Measurements from ENCODE around the gene AZI2. TPM values are rescaled to one million over a fixed set of nuclear protein-coding genes. Genes with fewer than 3 reads are reported as not detected.

The AZI2 gene
- total RNA-seq, 1 experiment from 2014 or later: 31.3 TPM

DNA sequence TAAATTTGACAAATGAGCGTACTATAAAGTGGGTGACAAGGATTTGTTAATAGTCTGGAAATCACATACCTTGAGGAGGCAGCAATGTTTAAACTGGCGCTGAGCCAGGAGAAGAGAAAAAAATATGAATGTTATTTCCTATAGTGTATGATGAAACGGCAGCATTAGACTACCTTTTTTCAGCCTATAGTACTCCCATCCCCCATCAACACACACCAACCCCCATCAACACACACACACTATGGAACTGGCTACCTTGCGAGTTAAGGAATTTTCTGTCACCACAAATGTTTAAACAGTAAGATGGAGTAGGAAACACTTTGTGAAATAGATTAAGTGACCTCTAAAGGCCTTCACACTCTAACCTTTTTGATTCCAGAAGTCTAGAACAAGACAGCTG lies 46.9 kb downstream of the AZI2 start:
- Mint-ChIP-seq H3K27ac (no peak overlapping the region), H3K4me3 (no peak overlapping the region), H3K27me3 (ENCODE audit: low read depth) (no peaks in the 10 kb centered on the region), H3K9me3 (no peaks in the 10 kb centered on the region), H3K4me1 (peaks cover 11% of the 10 kb centered on the region), H3K36me3 (no peaks in the 10 kb centered on the region)
- DNase-seq (ENCODE audit: low spot score): no peak
- ChIA-PET POLR2A (no interaction called here), CTCF (no interaction called here)
- no peak for ATAC-seq
- no peak for TF ChIP-seq HMGXB4 (CRISPR knock-in tag; IDR thresholded peaks at IDR 0.05)
- TF ChIP-seq GRHL2 (CRISPR knock-in tag; IDR thresholded peaks at IDR 0.05; ENCODE audit: insufficient replicate concordance, severe bottlenecking): no peak
- TF ChIP-seq FOXK1 (CRISPR knock-in tag; IDR thresholded peaks at IDR 0.05): no peak
- no peak for TF ChIP-seq AR (CRISPR knock-in tag; IDR thresholded peaks at IDR 0.05)

- CTCF ChIA-PET: interaction anchor here (0.5 kb wide), 1 partner anchor 589 kb away, joined by 4 read pairs; no protein-coding TSS in a partner anchor
Measured at GRCh38 chr3:28300345-28300962, 48.2 kb downstream of the AZI2 start.

DNA sequence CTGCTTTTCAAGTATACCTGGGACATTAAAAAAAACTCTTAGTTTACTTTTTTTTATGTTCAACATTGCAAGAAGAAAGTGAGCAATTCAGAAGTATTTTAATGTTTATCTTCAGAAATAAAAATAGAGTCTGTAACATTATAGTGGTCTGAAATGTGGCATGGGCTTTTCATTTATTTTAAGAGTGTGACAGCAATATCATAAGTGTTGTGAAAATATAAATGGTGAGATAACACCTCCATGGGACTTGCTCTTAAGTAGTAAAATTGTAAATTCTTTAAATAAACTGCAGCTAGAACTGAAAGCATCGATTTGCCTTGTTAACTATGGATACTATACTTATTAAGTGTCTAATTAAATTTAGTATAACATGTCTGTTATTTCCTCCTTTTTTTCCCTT lies 48.9 kb downstream of the AZI2 start:
- H3K27me3 Mint-ChIP-seq (ENCODE audit: low read depth): no peaks in the 10 kb centered on the region
- no peak overlapping the region for H3K4me3 Mint-ChIP-seq
- H3K9me3 Mint-ChIP-seq: no peaks in the 10 kb centered on the region
- H3K4me1 Mint-ChIP-seq: peaks cover 9% of the 10 kb centered on the region
- no peak overlapping the region for H3K27ac Mint-ChIP-seq
- no peaks in the 10 kb centered on the region for H3K36me3 Mint-ChIP-seq
- ChIA-PET POLR2A (interaction anchor here (0.6 kb wide), 1 partner anchor 660 kb away, joined by 3 read pairs; no protein-coding TSS in a partner anchor), CTCF (interaction anchor here (0.5 kb wide), 1 partner anchor 588 kb away, joined by 4 read pairs; no protein-coding TSS in a partner anchor)
- DNase-seq (ENCODE audit: low spot score) (no peak), ATAC-seq (no peak)
- TF ChIP-seq, protein P1, sequence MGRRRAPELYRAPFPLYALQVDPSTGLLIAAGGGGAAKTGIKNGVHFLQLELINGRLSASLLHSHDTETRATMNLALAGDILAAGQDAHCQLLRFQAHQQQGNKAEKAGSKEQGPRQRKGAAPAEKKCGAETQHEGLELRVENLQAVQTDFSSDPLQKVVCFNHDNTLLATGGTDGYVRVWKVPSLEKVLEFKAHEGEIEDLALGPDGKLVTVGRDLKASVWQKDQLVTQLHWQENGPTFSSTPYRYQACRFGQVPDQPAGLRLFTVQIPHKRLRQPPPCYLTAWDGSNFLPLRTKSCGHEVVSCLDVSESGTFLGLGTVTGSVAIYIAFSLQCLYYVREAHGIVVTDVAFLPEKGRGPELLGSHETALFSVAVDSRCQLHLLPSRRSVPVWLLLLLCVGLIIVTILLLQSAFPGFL (CRISPR knock-in tag; IDR thresholded peaks at IDR 0.05; ENCODE audit: borderline replicate concordance): no peak
- no peak for TF ChIP-seq ZNF219 (CRISPR knock-in tag; IDR thresholded peaks at IDR 0.05; ENCODE audit: borderline replicate concordance)
- TF ChIP-seq GRHL2 (CRISPR knock-in tag; IDR thresholded peaks at IDR 0.05; ENCODE audit: insufficient replicate concordance, severe bottlenecking): no peak
- no peak for TF ChIP-seq ELF4 (CRISPR knock-in tag; IDR thresholded peaks at IDR 0.05; ENCODE audit: low read depth)
- TF ChIP-seq, protein P2, sequence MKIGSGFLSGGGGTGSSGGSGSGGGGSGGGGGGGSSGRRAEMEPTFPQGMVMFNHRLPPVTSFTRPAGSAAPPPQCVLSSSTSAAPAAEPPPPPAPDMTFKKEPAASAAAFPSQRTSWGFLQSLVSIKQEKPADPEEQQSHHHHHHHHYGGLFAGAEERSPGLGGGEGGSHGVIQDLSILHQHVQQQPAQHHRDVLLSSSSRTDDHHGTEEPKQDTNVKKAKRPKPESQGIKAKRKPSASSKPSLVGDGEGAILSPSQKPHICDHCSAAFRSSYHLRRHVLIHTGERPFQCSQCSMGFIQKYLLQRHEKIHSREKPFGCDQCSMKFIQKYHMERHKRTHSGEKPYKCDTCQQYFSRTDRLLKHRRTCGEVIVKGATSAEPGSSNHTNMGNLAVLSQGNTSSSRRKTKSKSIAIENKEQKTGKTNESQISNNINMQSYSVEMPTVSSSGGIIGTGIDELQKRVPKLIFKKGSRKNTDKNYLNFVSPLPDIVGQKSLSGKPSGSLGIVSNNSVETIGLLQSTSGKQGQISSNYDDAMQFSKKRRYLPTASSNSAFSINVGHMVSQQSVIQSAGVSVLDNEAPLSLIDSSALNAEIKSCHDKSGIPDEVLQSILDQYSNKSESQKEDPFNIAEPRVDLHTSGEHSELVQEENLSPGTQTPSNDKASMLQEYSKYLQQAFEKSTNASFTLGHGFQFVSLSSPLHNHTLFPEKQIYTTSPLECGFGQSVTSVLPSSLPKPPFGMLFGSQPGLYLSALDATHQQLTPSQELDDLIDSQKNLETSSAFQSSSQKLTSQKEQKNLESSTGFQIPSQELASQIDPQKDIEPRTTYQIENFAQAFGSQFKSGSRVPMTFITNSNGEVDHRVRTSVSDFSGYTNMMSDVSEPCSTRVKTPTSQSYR (CRISPR knock-in tag; IDR thresholded peaks at IDR 0.05): no peak
- no peak for TF ChIP-seq PRRX2 (CRISPR knock-in tag; IDR thresholded peaks at IDR 0.05)
- TF ChIP-seq RORB (CRISPR knock-in tag; IDR thresholded peaks at IDR 0.05): no peak

More at GRCh38 chr3:28300345-28300962, 48.2 kb downstream of the AZI2 start:
- no peaks in the 10 kb centered on the region for H3K27me3 Mint-ChIP-seq (ENCODE audit: low read depth)
- DNase-seq (ENCODE audit: low spot score) (no peak), ATAC-seq (no peak)
- no peak overlapping the region for H3K4me3 Mint-ChIP-seq
- H3K27ac Mint-ChIP-seq: no peak overlapping the region
- peaks cover 6% of the 10 kb centered on the region for H3K4me1 Mint-ChIP-seq
- no peaks in the 10 kb centered on the region for H3K36me3 Mint-ChIP-seq
- POLR2A ChIA-PET: interaction anchor here (0.6 kb wide), 1 partner anchor 660 kb away, joined by 3 read pairs; no protein-coding TSS in a partner anchor
- no peak for TF ChIP-seq IRF1 (CRISPR knock-in tag; IDR thresholded peaks at IDR 0.05)
- TF ChIP-seq ZNF138 (CRISPR knock-in tag; conservative IDR thresholded peaks at IDR 0.05): no peak
- no peak for TF ChIP-seq TP53 (CRISPR knock-in tag; IDR thresholded peaks at IDR 0.05)
- TF ChIP-seq GRHL2 (CRISPR knock-in tag; IDR thresholded peaks at IDR 0.05; ENCODE audit: insufficient replicate concordance, severe bottlenecking): no peak
- TF ChIP-seq MYBL2 (CRISPR knock-in tag; IDR thresholded peaks at IDR 0.05): no peak
- no peak for TF ChIP-seq ZNF121 (CRISPR knock-in tag; IDR thresholded peaks at IDR 0.05)
- no peak for TF ChIP-seq HMGA2 (CRISPR knock-in tag; IDR thresholded peaks at IDR 0.05)
- TF ChIP-seq GABPB1 (CRISPR knock-in tag; IDR thresholded peaks at IDR 0.05): no peak
- no peak for TF ChIP-seq ZBTB21 (CRISPR knock-in tag; IDR thresholded peaks at IDR 0.05; ENCODE audit: borderline replicate concordance)
- no peak for TF ChIP-seq FOXP4 (CRISPR knock-in tag; IDR thresholded peaks at IDR 0.05)
- TF ChIP-seq, protein P3, sequence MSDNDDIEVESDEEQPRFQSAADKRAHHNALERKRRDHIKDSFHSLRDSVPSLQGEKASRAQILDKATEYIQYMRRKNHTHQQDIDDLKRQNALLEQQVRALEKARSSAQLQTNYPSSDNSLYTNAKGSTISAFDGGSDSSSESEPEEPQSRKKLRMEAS (CRISPR knock-in tag; IDR thresholded peaks at IDR 0.05): no peak
- no peaks in the 10 kb centered on the region for H3K9me3 Mint-ChIP-seq
